ENCODE data around the gene PRLR. TPM values are rescaled to one million over a fixed set of nuclear protein-coding genes. Genes with fewer than 3 reads are reported as not detected.

Gene PRLR
- total RNA-seq, 1 experiment from 2014 or later: 0.59 TPM

DNA sequence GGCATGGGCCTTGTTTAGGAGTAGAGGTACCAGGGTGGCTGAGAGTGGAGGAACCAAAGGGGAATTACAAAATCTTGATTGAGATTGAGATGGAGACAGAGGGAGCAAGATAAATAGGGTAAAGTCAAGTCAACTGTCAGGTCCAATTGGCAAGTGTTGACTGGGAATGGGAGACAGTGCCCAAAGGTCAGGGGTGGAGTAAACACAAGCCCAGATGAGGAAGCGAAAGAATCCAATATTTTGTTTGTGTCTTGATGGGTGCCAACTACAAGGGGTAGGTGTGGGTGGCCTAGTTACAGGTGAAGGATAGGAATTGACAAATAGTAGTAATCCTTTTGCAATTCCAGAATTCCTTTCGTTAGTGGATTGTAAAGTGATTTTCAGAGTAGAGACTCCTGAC lies 107.5 kb downstream of the PRLR start:
- no peak for TF ChIP-seq CTCF (IDR thresholded peaks at IDR 0.05; ENCODE audit: unreplicated experiment)
- no peak for DNase-seq
- H3K9me3 Mint-ChIP-seq (ENCODE audit: low read depth, unreplicated experiment): peaks cover 3% of the 10 kb centered on the region
- no peaks in the 10 kb centered on the region for H3K4me1 Mint-ChIP-seq (ENCODE audit: low read depth, unreplicated experiment)
- H3K36me3 Mint-ChIP-seq (ENCODE audit: insufficient read depth, unreplicated experiment): no peaks in the 10 kb centered on the region
- no TSS peak for BruUV-seq (replicated peaks)
- intact Hi-C loops (cut with micrococcal nuclease; ENCODE audit: unreplicated experiment): loop anchor here (5.0 kb wide), 1 partner anchor 1236 kb away; no protein-coding TSS in a partner anchor
- CTCF ChIA-PET: no interaction called here
- H3K27ac Mint-ChIP-seq (ENCODE audit: unreplicated experiment): no peak overlapping the region
- no peaks in the 10 kb centered on the region for H3K27me3 Mint-ChIP-seq (ENCODE audit: unreplicated experiment)
- no peak overlapping the region for H3K4me3 Mint-ChIP-seq (ENCODE audit: low read depth, unreplicated experiment)

DNA sequence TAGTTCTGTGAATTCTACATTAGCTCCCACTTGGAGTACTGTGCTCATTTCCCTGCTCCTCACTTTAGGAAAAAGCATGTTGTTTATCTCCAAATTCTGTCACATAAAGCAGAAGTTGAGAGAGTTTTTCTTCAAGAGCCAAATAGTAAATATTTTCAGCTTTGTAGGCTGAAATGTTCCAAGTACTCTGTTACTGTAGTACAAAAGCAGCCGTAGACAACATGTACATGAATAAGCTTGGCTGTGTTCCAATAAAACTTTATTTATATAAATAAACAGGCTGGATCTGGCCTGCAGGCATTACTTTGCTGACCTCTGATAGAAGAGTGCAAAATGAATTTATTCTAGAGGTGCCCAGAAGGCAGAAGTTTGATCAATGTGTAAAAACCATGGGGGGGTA lies 109.6 kb downstream of the PRLR start:
- intact Hi-C loops (cut with micrococcal nuclease; ENCODE audit: unreplicated experiment): loop anchor here (5.0 kb wide), 1 partner anchor 1233 kb away; no protein-coding TSS in a partner anchor
- Mint-ChIP-seq H3K9me3 (ENCODE audit: low read depth, unreplicated experiment) (no peaks in the 10 kb centered on the region), H3K4me3 (ENCODE audit: low read depth, unreplicated experiment) (no peak overlapping the region), H3K27ac (ENCODE audit: unreplicated experiment) (no peak overlapping the region), H3K36me3 (ENCODE audit: insufficient read depth, unreplicated experiment) (no peaks in the 10 kb centered on the region), H3K27me3 (ENCODE audit: unreplicated experiment) (no peaks in the 10 kb centered on the region), H3K4me1 (ENCODE audit: low read depth, unreplicated experiment) (no peaks in the 10 kb centered on the region)
- CTCF ChIA-PET: interaction anchor here (1.1 kb wide), 1 partner anchor 15 kb away, joined by 3 read pairs; no protein-coding TSS in a partner anchor
- no TSS peak for BruUV-seq (replicated peaks)
- no peak for DNase-seq
- TF ChIP-seq CTCF (IDR thresholded peaks at IDR 0.05; ENCODE audit: unreplicated experiment): no peak

GRCh38 chr5:35117967-35118366 lies 112.3 kb downstream of the PRLR start:
- no peak for DNase-seq
- no peaks in the 10 kb centered on the region for H3K4me1 Mint-ChIP-seq (ENCODE audit: low read depth, unreplicated experiment)
- no peak overlapping the region for H3K27ac Mint-ChIP-seq (ENCODE audit: unreplicated experiment)
- H3K27me3 Mint-ChIP-seq (ENCODE audit: unreplicated experiment): no peaks in the 10 kb centered on the region
- H3K9me3 Mint-ChIP-seq (ENCODE audit: low read depth, unreplicated experiment): peaks cover 7% of the 10 kb centered on the region
- no TSS peak for BruUV-seq (replicated peaks)
- intact Hi-C loops (cut with micrococcal nuclease; ENCODE audit: unreplicated experiment): no loop called here
- CTCF ChIA-PET: no interaction called here
- no peaks in the 10 kb centered on the region for H3K36me3 Mint-ChIP-seq (ENCODE audit: insufficient read depth, unreplicated experiment)
- no peak overlapping the region for H3K4me3 Mint-ChIP-seq (ENCODE audit: low read depth, unreplicated experiment)
- TF ChIP-seq CTCF (IDR thresholded peaks at IDR 0.05; ENCODE audit: unreplicated experiment): no peak

DNA sequence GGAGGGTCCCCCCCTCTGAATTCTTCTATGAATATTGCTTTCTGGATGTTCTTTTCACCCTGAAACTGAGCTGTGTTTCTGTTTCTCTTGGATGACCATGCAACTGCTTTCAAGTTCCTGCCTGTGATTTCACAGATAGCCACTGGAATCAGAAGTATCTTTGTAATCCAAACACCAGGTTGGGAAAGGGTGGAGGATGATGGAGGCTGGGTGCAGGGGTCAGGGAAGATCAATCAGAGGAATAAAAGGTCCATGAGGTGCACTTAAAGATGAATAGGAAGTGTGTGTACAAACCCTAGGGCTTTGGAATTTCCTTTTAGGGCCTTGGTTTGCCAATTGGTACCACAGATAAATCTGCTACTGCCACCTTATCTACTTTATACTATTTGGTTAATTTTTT lies 114.4 kb downstream of the PRLR start:
- no peaks in the 10 kb centered on the region for H3K27me3 Mint-ChIP-seq (ENCODE audit: unreplicated experiment)
- H3K4me1 Mint-ChIP-seq (ENCODE audit: low read depth, unreplicated experiment): no peaks in the 10 kb centered on the region
- CTCF ChIA-PET: no interaction called here
- no peak overlapping the region for H3K4me3 Mint-ChIP-seq (ENCODE audit: low read depth, unreplicated experiment)
- BruUV-seq (replicated peaks): no TSS peak
- DNase-seq: no peak
- no peak for TF ChIP-seq CTCF (IDR thresholded peaks at IDR 0.05; ENCODE audit: unreplicated experiment)
- peaks cover 7% of the 10 kb centered on the region for H3K9me3 Mint-ChIP-seq (ENCODE audit: low read depth, unreplicated experiment)
- intact Hi-C loops (cut with micrococcal nuclease; ENCODE audit: unreplicated experiment): no loop called here
- H3K27ac Mint-ChIP-seq (ENCODE audit: unreplicated experiment): no peak overlapping the region
- H3K36me3 Mint-ChIP-seq (ENCODE audit: insufficient read depth, unreplicated experiment): no peaks in the 10 kb centered on the region

All from Calu3 (cell line).